Measurements from ENCODE around the gene TNIP1. TPM values are rescaled to one million over a fixed set of nuclear protein-coding genes. Genes with fewer than 3 reads are reported as not detected.

The TNIP1 gene
- total RNA-seq, 1 experiment from 2014 or later, result 122 TPM

GRCh38 chr5:151121665-151122064 lies 40.8 kb upstream of the TNIP1 start:
- intact Hi-C loops (cut with micrococcal nuclease; ENCODE audit: unreplicated experiment), result no loop called here
- no peak for DNase-seq
- BruUV-seq (replicated peaks), result no TSS peak
- no peaks in the 10 kb centered on the region for H4K20me1 ChIP-seq (ENCODE audit: insufficient read depth)
- peaks cover 7% of the 10 kb centered on the region for H3K4me1 ChIP-seq (replicated peaks; ENCODE audit: insufficient read depth)
- no peaks in the 10 kb centered on the region for H3K27me3 ChIP-seq (ENCODE audit: insufficient read depth, low read depth)
- TF ChIP-seq EZH2 (IDR thresholded peaks at IDR 0.05; ENCODE audit: low read depth), result no peak
- TF ChIP-seq CTCF (conservative IDR thresholded peaks at IDR 0.05), result no peak
- H3F3A ChIP-seq (ENCODE audit: insufficient read depth, low read depth), result no peaks in the 10 kb centered on the region
- H3K4me3 ChIP-seq, result no peak overlapping the region
- H3K36me3 ChIP-seq (ENCODE audit: low read depth), result no peaks in the 10 kb centered on the region
- ChIA-PET POLR2A (ENCODE audit: unreplicated experiment) (no interaction called here), CTCF (no interaction called here)
- no peaks in the 10 kb centered on the region for H3K79me2 ChIP-seq (ENCODE audit: low read depth)
- H3K9me3 ChIP-seq (ENCODE audit: insufficient read depth, low read depth), result no peaks in the 10 kb centered on the region
- no peaks in the 10 kb centered on the region for H3K9me2 ChIP-seq (ENCODE audit: insufficient read depth)
- no peak overlapping the region for H3K4me2 ChIP-seq
- H3K27ac ChIP-seq, result no peak overlapping the region
- no peak overlapping the region for H2AFZ ChIP-seq

- Histone ChIP-seq H3K4me2 (no peak overlapping the region), H3K9me2 (ENCODE audit: insufficient read depth) (no peaks in the 10 kb centered on the region), H3K79me2 (ENCODE audit: low read depth) (no peaks in the 10 kb centered on the region), H4K20me1 (ENCODE audit: insufficient read depth) (no peaks in the 10 kb centered on the region), H3K9me3 (ENCODE audit: insufficient read depth, low read depth) (no peaks in the 10 kb centered on the region), H3K27ac (no peak overlapping the region), H3F3A (ENCODE audit: insufficient read depth, low read depth) (no peaks in the 10 kb centered on the region), H3K4me1 (replicated peaks; ENCODE audit: insufficient read depth) (peaks cover 7% of the 10 kb centered on the region), H3K36me3 (ENCODE audit: low read depth) (no peaks in the 10 kb centered on the region), H3K27me3 (ENCODE audit: insufficient read depth, low read depth) (no peaks in the 10 kb centered on the region), H2AFZ (no peak overlapping the region), H3K4me3 (no peak overlapping the region)
- no peak for DNase-seq
- TF ChIP-seq EZH2 (IDR thresholded peaks at IDR 0.05; ENCODE audit: low read depth), result no peak
- TF ChIP-seq CTCF (conservative IDR thresholded peaks at IDR 0.05), result no peak
- CTCF ChIA-PET, result no interaction called here
- POLR2A ChIA-PET (ENCODE audit: unreplicated experiment), result no interaction called here
- BruUV-seq (replicated peaks), result no TSS peak
- intact Hi-C loops (cut with micrococcal nuclease; ENCODE audit: unreplicated experiment), result no loop called here
Observed at GRCh38 chr5:151121095-151121494, 40.3 kb upstream of the TNIP1 start.

GRCh38 chr5:151118913-151119575 lies 38.2 kb upstream of the TNIP1 start:
- no peaks in the 10 kb centered on the region for H3K27me3 ChIP-seq (ENCODE audit: insufficient read depth, low read depth)
- H2AFZ ChIP-seq, result no peak overlapping the region
- intact Hi-C loops (cut with micrococcal nuclease; ENCODE audit: unreplicated experiment), result loop anchor here (5.0 kb wide), 1 partner anchor 317 kb away; no protein-coding TSS in a partner anchor
- no peak overlapping the region for H3K4me3 ChIP-seq
- no peak overlapping the region for H3K4me2 ChIP-seq
- no peak overlapping the region for H3K27ac ChIP-seq
- H3F3A ChIP-seq (ENCODE audit: insufficient read depth, low read depth), result no peaks in the 10 kb centered on the region
- H3K9me3 ChIP-seq (ENCODE audit: insufficient read depth, low read depth), result no peaks in the 10 kb centered on the region
- H3K9me2 ChIP-seq (ENCODE audit: insufficient read depth), result no peaks in the 10 kb centered on the region
- H3K4me1 ChIP-seq (replicated peaks; ENCODE audit: insufficient read depth), result peaks cover 7% of the 10 kb centered on the region
- CTCF ChIA-PET, result no interaction called here
- BruUV-seq (replicated peaks), result no TSS peak
- TF ChIP-seq CTCF (conservative IDR thresholded peaks at IDR 0.05), result no peak
- no peak for TF ChIP-seq EZH2 (IDR thresholded peaks at IDR 0.05; ENCODE audit: low read depth)
- POLR2A ChIA-PET (ENCODE audit: unreplicated experiment), result no interaction called here
- no peaks in the 10 kb centered on the region for H3K36me3 ChIP-seq (ENCODE audit: low read depth)
- no peaks in the 10 kb centered on the region for H3K79me2 ChIP-seq (ENCODE audit: low read depth)
- no peaks in the 10 kb centered on the region for H4K20me1 ChIP-seq (ENCODE audit: insufficient read depth)
- DNase-seq, result no peak
